Caco-2 (cell line): ENCODE data around the gene ASGR1. TPM values are rescaled to one million over a fixed set of nuclear protein-coding genes. Genes with fewer than 3 reads are reported as not detected.
A peak's percentile ranks its signal among the peaks of the same experiment; 100 is the strongest.

Source experiments
- BruUV-seq: library from RNA; stranded (reverse); fragments of 400-500 nt; replicated peaks from 2 replicates; lab custom pipeline; 2021; lab: Mats Ljungman, UMichigan
- CTCF ChIA-PET: fragments of 300-600 bp; sonication (Branson Sonifier 250); formaldehyde crosslinking; loops from one replicate; lab custom pipeline; 2022; ENCODE audit warnings: antibody characterized with exemption; lab: Charles Lee
- POLR2A ChIA-PET: fragments of 300-600 bp; sonication (Branson Sonifier 250); formaldehyde crosslinking; loops from one replicate; lab custom pipeline; 2022; ENCODE audit warnings: antibody characterized with exemption; lab: Charles Lee
- DNase-seq, 2 experiments: peaks; one replicate each; pipeline versions ENCODE4 v3.0.0 to v3.0.0-alpha.2; 2020 to 2022
- H3K27me3 ChIP-seq: replicated peaks from 2 replicates; pipeline ENCODE4 v1.6.0; 2011; ENCODE audit warnings: low read length; ENCODE audit not compliant: control insufficient read depth, insufficient read depth
- H3K36me3 ChIP-seq: 2 replicates; pipeline ENCODE4 v1.5.1; 2011; ENCODE audit warnings: low read length; ENCODE audit not compliant: control insufficient read depth, insufficient read depth
- H3K4me1 ChIP-seq: fragments of 250-450 bp; sonication (Bioruptor Pico); 2 replicates; pipeline ENCODE4 v1.5.1; 2020; ENCODE audit warnings: mild to moderate bottlenecking
- H3K4me3 ChIP-seq: 2 replicates; pipeline ENCODE4 v1.5.1; 2011; ENCODE audit warnings: low read depth, mild to moderate bottlenecking, control low read depth, low read length
- H3K9me3 ChIP-seq: fragments of 250-450 bp; sonication (Bioruptor Pico); 2 replicates; pipeline ENCODE4 v1.5.1; 2020; ENCODE audit warnings: mild to moderate bottlenecking, moderate library complexity
- H3K27ac Mint-ChIP-seq: one replicate; pipeline ENCODE4 v1.8.0; 2022; ENCODE audit warnings: mixed read lengths; ENCODE audit not compliant: unreplicated experiment
- H3K27me3 Mint-ChIP-seq: one replicate; pipeline ENCODE4 v1.8.0; 2022; ENCODE audit warnings: mixed read lengths; ENCODE audit not compliant: insufficient read depth, unreplicated experiment
- H3K36me3 Mint-ChIP-seq: one replicate; pipeline ENCODE4 v1.8.0; 2022; ENCODE audit warnings: mild to moderate bottlenecking, mixed read lengths; ENCODE audit not compliant: insufficient read depth, unreplicated experiment
- H3K4me1 Mint-ChIP-seq: one replicate; pipeline ENCODE4 v1.8.0; 2022; ENCODE audit warnings: low read depth, mixed read lengths; ENCODE audit not compliant: unreplicated experiment
- H3K4me3 Mint-ChIP-seq: one replicate; pipeline ENCODE4 v1.8.0; 2022; ENCODE audit warnings: mild to moderate bottlenecking, moderate library complexity, mixed read lengths; ENCODE audit not compliant: unreplicated experiment
- H3K9me3 Mint-ChIP-seq: one replicate; pipeline ENCODE4 v1.8.0; 2022; ENCODE audit warnings: mixed read lengths; ENCODE audit not compliant: unreplicated experiment
- intact Hi-C: fragments of 100-400 bp; cut with micrococcal nuclease; formaldehyde crosslinking; loops from one replicate; pipeline ENCODE4 v1.10.0; 2022; ENCODE audit not compliant: unreplicated experiment
- total RNA-seq: library from RNA; stranded (reverse); gene quantifications from 2 replicates; pipeline ENCODE4 v1.2.3, GENCODE V29; 2022
- TF ChIP-seq, protein P1 (sequence below), 2 experiments: fragments of 200-600 bp in 1 of 2; IDR thresholded peaks; 1 replicate in 1 of 2; 2 replicates in 1 of 2; pipeline versions ENCODE4 v1.5.1 to v1.8.0; 2011 to 2022; ENCODE audit warnings: antibody characterized with exemption in 1 of 2, control low read depth in 1 of 2, inconsistent platforms in 1 of 2, low read depth in 1 of 2, low read length in 1 of 2, mild to moderate bottlenecking in 1 of 2, moderate library complexity in 1 of 2; ENCODE audit not compliant: insufficient read depth in 1 of 2, severe bottlenecking in 1 of 2, unreplicated experiment in 1 of 2

The ASGR1 gene
- total RNA-seq, 1 experiment from 2014 or later: 9.2 TPM

DNA sequence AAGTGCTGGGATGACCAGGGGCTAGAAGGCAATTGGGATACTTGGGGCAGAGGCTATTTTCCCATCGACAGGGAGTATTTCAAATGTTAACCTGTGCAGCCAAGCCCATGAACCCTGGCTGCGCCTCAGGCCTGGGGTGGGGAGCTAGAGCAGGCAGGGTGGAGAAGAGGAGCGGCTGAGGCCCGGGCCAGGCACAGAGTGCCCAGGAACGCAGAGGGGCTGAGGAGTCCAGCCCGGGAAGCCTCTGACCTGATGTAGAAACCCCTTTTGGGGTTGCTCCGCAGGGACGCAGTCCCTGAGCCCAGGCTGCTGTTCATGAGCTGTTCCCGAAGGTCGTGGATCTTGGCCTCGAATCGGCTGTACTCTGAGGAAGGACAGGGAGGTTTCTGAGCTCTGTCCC, 16.8 kb upstream of the ASGR1 start:
- H3K27me3 ChIP-seq: no peaks in the 10 kb centered on the region
- H3K36me3 ChIP-seq: no peaks in the 10 kb centered on the region
- H3K27ac Mint-ChIP-seq: no peak overlapping the region
- no peak for DNase-seq
- no TSS peak for BruUV-seq
- H3K4me1 ChIP-seq: peaks cover 4% of the 10 kb centered on the region
- ChIA-PET CTCF (no interaction called here), POLR2A (no interaction called here)
- no peaks in the 10 kb centered on the region for H3K4me1 Mint-ChIP-seq
- no peak overlapping the region for H3K4me3 ChIP-seq
- no peak overlapping the region for H3K4me3 Mint-ChIP-seq
- TF ChIP-seq, protein P1, sequence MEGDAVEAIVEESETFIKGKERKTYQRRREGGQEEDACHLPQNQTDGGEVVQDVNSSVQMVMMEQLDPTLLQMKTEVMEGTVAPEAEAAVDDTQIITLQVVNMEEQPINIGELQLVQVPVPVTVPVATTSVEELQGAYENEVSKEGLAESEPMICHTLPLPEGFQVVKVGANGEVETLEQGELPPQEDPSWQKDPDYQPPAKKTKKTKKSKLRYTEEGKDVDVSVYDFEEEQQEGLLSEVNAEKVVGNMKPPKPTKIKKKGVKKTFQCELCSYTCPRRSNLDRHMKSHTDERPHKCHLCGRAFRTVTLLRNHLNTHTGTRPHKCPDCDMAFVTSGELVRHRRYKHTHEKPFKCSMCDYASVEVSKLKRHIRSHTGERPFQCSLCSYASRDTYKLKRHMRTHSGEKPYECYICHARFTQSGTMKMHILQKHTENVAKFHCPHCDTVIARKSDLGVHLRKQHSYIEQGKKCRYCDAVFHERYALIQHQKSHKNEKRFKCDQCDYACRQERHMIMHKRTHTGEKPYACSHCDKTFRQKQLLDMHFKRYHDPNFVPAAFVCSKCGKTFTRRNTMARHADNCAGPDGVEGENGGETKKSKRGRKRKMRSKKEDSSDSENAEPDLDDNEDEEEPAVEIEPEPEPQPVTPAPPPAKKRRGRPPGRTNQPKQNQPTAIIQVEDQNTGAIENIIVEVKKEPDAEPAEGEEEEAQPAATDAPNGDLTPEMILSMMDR (IDR thresholded peaks at IDR 0.05; ENCODE audit: insufficient read depth in 1 of 2, low read depth in 1 of 2, low read length in 1 of 2, severe bottlenecking in 1 of 2, unreplicated experiment in 1 of 2): no peak
- no peaks in the 10 kb centered on the region for H3K9me3 Mint-ChIP-seq
- no peaks in the 10 kb centered on the region for H3K36me3 Mint-ChIP-seq
- no peaks in the 10 kb centered on the region for H3K9me3 ChIP-seq
- H3K27me3 Mint-ChIP-seq: no peaks in the 10 kb centered on the region
- intact Hi-C loops: no loop called here

DNA sequence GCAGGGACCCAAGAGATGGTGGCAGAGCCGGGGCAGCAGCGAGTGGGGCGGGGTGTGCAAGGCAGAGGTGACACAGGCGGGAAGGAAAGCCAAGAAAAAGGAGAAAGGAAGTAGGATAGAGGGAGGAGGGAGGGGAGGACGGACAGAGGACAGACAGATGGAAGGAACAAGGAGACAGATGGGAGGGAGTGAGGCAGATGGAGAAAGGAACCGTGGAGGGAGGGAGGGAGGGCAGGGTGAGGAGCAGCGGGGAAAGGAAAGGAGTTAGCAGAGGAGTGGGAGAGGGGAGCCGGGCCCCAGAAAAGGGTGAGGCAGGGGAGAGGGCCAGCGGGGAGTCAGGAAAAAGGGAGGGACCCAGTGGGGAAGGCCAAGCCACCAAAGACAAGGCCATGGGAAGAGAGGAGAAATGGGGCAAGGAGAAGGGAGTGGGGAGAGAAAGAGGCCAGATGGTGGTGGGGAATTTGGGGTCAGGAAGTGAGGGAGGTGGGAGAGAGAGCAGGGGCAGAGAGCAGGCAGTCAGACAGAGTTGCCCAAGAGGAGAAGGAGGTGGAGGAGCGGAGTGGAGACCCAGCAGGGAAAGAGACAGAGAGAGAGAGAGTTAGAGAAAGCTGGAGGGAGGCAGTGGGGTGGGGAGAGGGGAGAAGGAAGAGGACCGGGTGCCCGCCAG, 13.2 kb upstream of the ASGR1 start:
- Histone ChIP-seq H3K4me3 (no peak overlapping the region), H3K4me1 (peaks cover 4% of the 10 kb centered on the region), H3K36me3 (no peaks in the 10 kb centered on the region), H3K9me3 (no peaks in the 10 kb centered on the region), H3K27me3 (no peaks in the 10 kb centered on the region)
- Mint-ChIP-seq H3K36me3 (no peaks in the 10 kb centered on the region), H3K27ac (no peak overlapping the region), H3K4me1 (no peaks in the 10 kb centered on the region), H3K4me3 (no peak overlapping the region), H3K9me3 (no peaks in the 10 kb centered on the region), H3K27me3 (no peaks in the 10 kb centered on the region)
- ChIA-PET POLR2A (no interaction called here), CTCF (no interaction called here)
- intact Hi-C loops: no loop called here
- no peak for DNase-seq
- TF ChIP-seq, protein P1 (IDR thresholded peaks at IDR 0.05; ENCODE audit: insufficient read depth in 1 of 2, low read depth in 1 of 2, low read length in 1 of 2, severe bottlenecking in 1 of 2, unreplicated experiment in 1 of 2): no peak
- no TSS peak for BruUV-seq

DNA sequence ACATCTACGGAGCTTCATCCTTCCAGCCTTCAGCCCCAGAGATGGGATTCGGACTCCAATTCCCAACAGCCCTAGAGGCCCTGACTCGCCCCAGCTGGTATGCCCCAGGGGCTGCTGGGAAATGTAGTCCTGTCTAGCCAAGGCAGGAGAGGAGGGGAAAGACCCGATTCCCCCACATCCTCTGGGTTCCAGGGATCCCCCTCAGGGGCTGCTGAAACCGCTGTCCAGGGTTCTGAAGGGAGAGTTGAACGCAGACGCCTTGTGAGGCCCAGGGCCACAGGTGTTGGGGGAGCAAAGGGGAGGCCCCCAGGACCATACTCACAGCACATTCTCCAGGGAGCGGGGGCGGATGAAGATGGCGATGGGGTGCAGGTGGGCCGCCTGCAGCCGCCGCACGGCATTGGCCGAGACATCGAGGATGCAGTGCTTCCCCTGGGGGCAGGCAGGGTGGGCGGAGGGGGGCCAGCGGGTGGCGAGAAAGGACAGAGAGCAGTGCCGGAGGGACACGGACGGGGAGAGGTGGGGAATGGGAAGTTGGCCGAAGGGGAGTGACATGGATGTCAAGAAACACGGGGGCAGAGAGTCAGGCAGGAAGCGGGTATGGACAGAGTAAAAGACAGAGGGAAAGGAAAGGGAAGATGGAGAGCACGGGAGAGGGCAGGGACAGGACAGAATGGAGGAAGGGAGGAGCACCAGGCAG, 12.6 kb upstream of the ASGR1 start:
- ChIA-PET POLR2A (no interaction called here), CTCF (interaction anchor here (0.9 to 1.3 kb wide), 2 partner anchors 14 to 23 kb away, joined by 4 to 8 read pairs; no protein-coding TSS in a partner anchor)
- peak; percentile 74 to 80 for DNase-seq

More for the DNA sequence above, 12.6 kb upstream of the ASGR1 start:
- Mint-ChIP-seq H3K27me3 (no peaks in the 10 kb centered on the region), H3K4me3 (peak overlapping the region; percentile 22), H3K27ac (peak overlapping the region; percentile 59), H3K36me3 (no peaks in the 10 kb centered on the region), H3K4me1 (no peaks in the 10 kb centered on the region), H3K9me3 (no peaks in the 10 kb centered on the region)
- no peaks in the 10 kb centered on the region for H3K9me3 ChIP-seq
- H3K36me3 ChIP-seq: no peaks in the 10 kb centered on the region
- no peak overlapping the region for H3K4me3 ChIP-seq
- no TSS peak for BruUV-seq
- TF ChIP-seq, protein P1 (IDR thresholded peaks at IDR 0.05; ENCODE audit: insufficient read depth in 1 of 2, low read depth in 1 of 2, low read length in 1 of 2, severe bottlenecking in 1 of 2, unreplicated experiment in 1 of 2): no peak
- peaks cover 4% of the 10 kb centered on the region for H3K4me1 ChIP-seq
- H3K27me3 ChIP-seq: no peaks in the 10 kb centered on the region
- intact Hi-C loops: loop anchor here (1.0 kb wide), 1 partner anchor 28 kb away; the partner anchor contains the start of genes ACADVL and DLG4
